DMS79 treated with DMSO at 0.1 percent for 48 hours (cell line): ENCODE data around the gene HOXB1.
A peak's percentile ranks its signal among the peaks of the same experiment; 100 is the strongest.

ENCODE experiments used
- DNase-seq: peaks from one replicate; lab custom pipeline; 2025; lab: John Stamatoyannopoulos, UW

The HOXB1 gene

GRCh38 chr17:48567646-48568354, 37.0 kb upstream of the HOXB1 start:
- DNase-seq = no peak

GRCh38 chr17:48567209-48567608, 36.4 kb upstream of the HOXB1 start:
- DNase-seq = no peak

GRCh38 chr17:48566717-48567116, 35.9 kb upstream of the HOXB1 start:
- DNase-seq = no peak

GRCh38 chr17:48565925-48566710, 35.3 kb upstream of the HOXB1 start:
- no peak for DNase-seq

GRCh38 chr17:48565022-48565554, 34.3 kb upstream of the HOXB1 start:
- DNase-seq = no peak

GRCh38 chr17:48564188-48565021, 33.6 kb upstream of the HOXB1 start:
- DNase-seq = no peak

- no peak for DNase-seq
Measured at GRCh38 chr17:48563867-48564187, 33.0 kb upstream of the HOXB1 start.

GRCh38 chr17:48563385-48563838, 32.6 kb upstream of the HOXB1 start:
- DNase-seq = no peak

- no peak for DNase-seq
Measured at GRCh38 chr17:48562934-48563333, 32.1 kb upstream of the HOXB1 start.

GRCh38 chr17:48561884-48562810, 31.3 kb upstream of the HOXB1 start:
- no peak for DNase-seq

- no peak for DNase-seq
Measured at GRCh38 chr17:48559840-48560817, 29.3 kb upstream of the HOXB1 start.

- no peak for DNase-seq
Measured at GRCh38 chr17:48559122-48559839, 28.5 kb upstream of the HOXB1 start.

- DNase-seq = no peak
Measured at GRCh38 chr17:48558831-48559121, 28.0 kb upstream of the HOXB1 start.

GRCh38 chr17:48558057-48558830, 27.4 kb upstream of the HOXB1 start:
- no peak for DNase-seq

GRCh38 chr17:48556576-48557401, 26.0 kb upstream of the HOXB1 start:
- DNase-seq = no peak

GRCh38 chr17:48556229-48556575, 25.4 kb upstream of the HOXB1 start:
- no peak for DNase-seq

- peak; percentile 82 for DNase-seq
Measured at GRCh38 chr17:48555258-48556228, 24.7 kb upstream of the HOXB1 start.
